GM19035 (cell line): ENCODE data around the gene SIN3B.

Source experiments
- ATAC-seq: cut with Tn5 transposase; IDR thresholded peaks from one replicate; pipeline ENCODE4 v1.9.1; 2021; ENCODE audit not compliant: unreplicated experiment

SIN3B gene

GRCh38 chr19:16903347-16903746 is 74.1 kb downstream of the SIN3B start:
- no peak for ATAC-seq

- no peak for ATAC-seq
Measured at GRCh38 chr19:16904599-16904998, 75.4 kb downstream of the SIN3B start.

- ATAC-seq = no peak
Measured at GRCh38 chr19:16908759-16909158, 79.6 kb downstream of the SIN3B start.

GRCh38 chr19:16911046-16911445 is 81.8 kb downstream of the SIN3B start:
- ATAC-seq = no peak

- no peak for ATAC-seq
Measured at GRCh38 chr19:16912780-16913179, 83.6 kb downstream of the SIN3B start.

- ATAC-seq = no peak
Measured at GRCh38 chr19:16914421-16914820, 85.2 kb downstream of the SIN3B start.

- ATAC-seq = no peak
Measured at GRCh38 chr19:16915135-16915534, 85.9 kb downstream of the SIN3B start.

GRCh38 chr19:16915734-16916133 is 86.5 kb downstream of the SIN3B start:
- no peak for ATAC-seq

GRCh38 chr19:16917401-16917800 is 88.2 kb downstream of the SIN3B start:
- ATAC-seq = no peak

- no peak for ATAC-seq
Measured at GRCh38 chr19:16919496-16919895, 90.3 kb downstream of the SIN3B start.

- ATAC-seq = no peak
Measured at GRCh38 chr19:16920816-16921529, 91.8 kb downstream of the SIN3B start.

- no peak for ATAC-seq
Measured at GRCh38 chr19:16921766-16922591, 92.8 kb downstream of the SIN3B start.

GRCh38 chr19:16922592-16922934 is 93.4 kb downstream of the SIN3B start:
- no peak for ATAC-seq

- ATAC-seq = no peak
Measured at GRCh38 chr19:16922949-16923348, 93.8 kb downstream of the SIN3B start.

- ATAC-seq = no peak
Measured at GRCh38 chr19:16927883-16928282, 98.7 kb downstream of the SIN3B start.

- ATAC-seq = no peak
Measured at GRCh38 chr19:16928351-16928750, 99.2 kb downstream of the SIN3B start.

GRCh38 chr19:16928916-16929315 is 99.7 kb downstream of the SIN3B start:
- no peak for ATAC-seq
